HCT116 (cell line): Measurements from ENCODE around the gene ORM1. TPM values are rescaled to one million over a fixed set of nuclear protein-coding genes. Genes with fewer than 3 reads are reported as not detected.

ENCODE experiments used
- ATAC-seq: fragments of 200-7000 bp; cut with Tn5 transposase; 2 replicates; pipeline ENCODE4 v1.9.1; 2020; ENCODE audit warnings: mild to moderate bottlenecking, moderate library complexity
- BruUV-seq: library from RNA; stranded (reverse); fragments of 400-500 nt; replicated peaks from 2 replicates; lab custom pipeline; 2021; lab: Mats Ljungman, UMichigan
- CTCF ChIA-PET: fragments of 300-600 bp; sonication (Branson Sonifier 250); formaldehyde crosslinking; loops from one replicate; lab custom pipeline; 2021; ENCODE audit warnings: antibody characterized with exemption; lab: Charles Lee
- POLR2A ChIA-PET: fragments of 300-600, 350-600 bp; sonication (Branson Sonifier 250); formaldehyde crosslinking; loops from one replicate; lab custom pipeline; 2021; ENCODE audit warnings: antibody characterized with exemption; lab: Charles Lee
- RAD21 ChIA-PET, 2 experiments: fragments of 300-600 bp; sonication (Branson Sonifier 250); formaldehyde crosslinking; loops; one replicate each; lab custom pipeline; 2023; ENCODE audit warnings: low total read pairs in 2 of 2; ENCODE audit not compliant: uncharacterized antibody in 2 of 2, unreplicated experiment in 2 of 2, low non-redundant PET in 1 of 2; lab: Charles Lee
- DNase-seq: peaks from one replicate; pipeline ENCODE4 v3.0.0-alpha.2; 2010; ENCODE audit warnings: low read depth, low spot score
- H2AFZ ChIP-seq: fragments of 200-600 bp; shearing (Covaris generic), sonication (generic); 2 replicates; pipeline ENCODE4 v1.6.1; 2017; ENCODE audit warnings: low read depth, mixed run types, mixed read lengths, antibody characterized with exemption, low read length; ENCODE audit not compliant: poor library complexity, severe bottlenecking
- H3K27ac ChIP-seq: 2 replicates; pipeline ENCODE4 v1.5.1; 2012; ENCODE audit warnings: low read depth, low read length
- H3K27me3 ChIP-seq: fragments of 200-600 bp; sonication (generic); 2 replicates; pipeline ENCODE4 v1.6.1; 2016; ENCODE audit warnings: mixed run types, low read length, mixed read lengths; ENCODE audit not compliant: insufficient read depth
- H3K36me3 ChIP-seq, 2 experiments: fragments of 200-500 bp in 1 of 2; fragments of 200-600 bp in 1 of 2; sonication (Bioruptor generic) in 1 of 2; sonication (generic) in 1 of 2; 2 replicates each; pipeline versions ENCODE4 v1.5.1 to v1.6.1; 2014 to 2016; ENCODE audit warnings: low read length in 2 of 2, inconsistent platforms in 1 of 2, mixed read lengths in 1 of 2, mixed run types in 1 of 2; ENCODE audit not compliant: insufficient read depth in 2 of 2, control insufficient read depth in 1 of 2
- H3K4me1 ChIP-seq, 2 experiments: fragments of 200-600 bp in 1 of 2; sonication (generic) in 1 of 2; 2 replicates each; pipeline versions ENCODE4 v1.5.1 to v1.6.1; 2012 to 2017; ENCODE audit warnings: low read length in 2 of 2, inconsistent platforms in 1 of 2, mild to moderate bottlenecking in 1 of 2, mixed read lengths in 1 of 2, mixed run types in 1 of 2, moderate library complexity in 1 of 2; ENCODE audit not compliant: insufficient read depth in 2 of 2, control insufficient read depth in 1 of 2
- H3K4me2 ChIP-seq: fragments of 200-600 bp; sonication (generic); 2 replicates; pipeline ENCODE4 v1.6.1; 2017; ENCODE audit warnings: mixed run types, low read length, mixed read lengths
- H3K4me3 ChIP-seq, 2 experiments: fragments of 200-600 bp in 1 of 2; sonication (generic) in 1 of 2; replicated peaks in 1 of 2; 2 replicates each; pipeline ENCODE4 v1.5.1; 2011 to 2016; ENCODE audit warnings: low read length in 2 of 2, control low read depth in 1 of 2, low read depth in 1 of 2, mild to moderate bottlenecking in 1 of 2, mixed read lengths in 1 of 2, mixed run types in 1 of 2
- H3K79me2 ChIP-seq: fragments of 200-600 bp; sonication (generic); 2 replicates; pipeline ENCODE4 v1.6.1; 2017; ENCODE audit warnings: mild to moderate bottlenecking, mixed run types, low read length, moderate library complexity, mixed read lengths; ENCODE audit not compliant: insufficient read depth
- H3K9ac ChIP-seq: fragments of 200-600 bp; sonication (generic); 2 replicates; pipeline ENCODE4 v1.6.1; 2016; ENCODE audit warnings: low read length, mixed read lengths
- H3K9me2 ChIP-seq: fragments of 200-600 bp; sonication (generic), shearing (Covaris generic); 2 replicates; pipeline ENCODE4 v1.6.1; 2017; ENCODE audit warnings: mixed run types, mild to moderate bottlenecking, moderate library complexity; ENCODE audit not compliant: insufficient read depth
- H3K9me3 ChIP-seq, 2 experiments: fragments of 200-500 bp in 1 of 2; fragments of 200-600 bp in 1 of 2; sonication (Bioruptor generic) in 1 of 2; sonication (generic) in 1 of 2; 2 replicates each; pipeline ENCODE4 v1.6.1; 2014 to 2017; ENCODE audit warnings: low read length in 2 of 2, mixed read lengths in 2 of 2, inconsistent platforms in 1 of 2, low read depth in 1 of 2, mild to moderate bottlenecking in 1 of 2, mixed run types in 1 of 2, moderate library complexity in 1 of 2; ENCODE audit not compliant: control insufficient read depth in 1 of 2, insufficient read depth in 1 of 2
- H4K20me1 ChIP-seq: fragments of 200-600 bp; sonication (generic), shearing (Covaris generic); 2 replicates; pipeline ENCODE4 v1.6.1; 2017; ENCODE audit warnings: mixed run types, mild to moderate bottlenecking, moderate library complexity; ENCODE audit not compliant: insufficient read depth
- CEBPB ChIP-seq: IDR thresholded peaks from 2 replicates; pipeline ENCODE4 v1.6.1; 2012; ENCODE audit warnings: low read depth
- EGR1 ChIP-seq: IDR thresholded peaks from 2 replicates; pipeline ENCODE4 v1.6.1; 2012; ENCODE audit warnings: low read depth
- ELF1 ChIP-seq: IDR thresholded peaks from 2 replicates; pipeline ENCODE4 v1.6.1; 2012; ENCODE audit warnings: low read depth, borderline replicate concordance
- FOSL1 ChIP-seq: IDR thresholded peaks from 2 replicates; pipeline ENCODE4 v1.6.1; 2012; ENCODE audit warnings: low read depth
- JUND ChIP-seq: IDR thresholded peaks from 2 replicates; pipeline ENCODE4 v1.6.1; 2012
- POLR2A ChIP-seq: IDR thresholded peaks from 2 replicates; pipeline ENCODE4 v1.7.0; 2011; ENCODE audit warnings: borderline replicate concordance; ENCODE audit not compliant: insufficient read depth, insufficient read length; ENCODE audit errors: extremely low read depth
- POLR2AphosphoS5 ChIP-seq: IDR thresholded peaks from 2 replicates; pipeline ENCODE4 v1.6.1; 2011; ENCODE audit warnings: mild to moderate bottlenecking, low read depth, low read length, moderate library complexity
- RAD21 ChIP-seq: IDR thresholded peaks from 2 replicates; pipeline ENCODE4 v1.6.1; 2012; ENCODE audit warnings: low read depth, mild to moderate bottlenecking
- SIN3A ChIP-seq: IDR thresholded peaks from 2 replicates; pipeline ENCODE4 v1.6.1; 2012; ENCODE audit warnings: low read depth
- SP1 ChIP-seq: IDR thresholded peaks from 2 replicates; pipeline ENCODE4 v1.6.1; 2012; ENCODE audit warnings: low read depth
- SRF ChIP-seq: IDR thresholded peaks from 2 replicates; pipeline ENCODE4 v1.6.1; 2012; ENCODE audit warnings: low read depth
- TCF7L2 ChIP-seq: IDR thresholded peaks from 2 replicates; pipeline ENCODE4 v1.7.0; 2011; ENCODE audit warnings: borderline replicate concordance, inconsistent platforms; ENCODE audit not compliant: insufficient read depth, insufficient read length; ENCODE audit errors: extremely low read depth
- YY1 ChIP-seq: IDR thresholded peaks from 2 replicates; pipeline ENCODE4 v1.6.1; 2011; ENCODE audit warnings: low read length, low read depth, moderate library complexity, mild to moderate bottlenecking; ENCODE audit not compliant: insufficient replicate concordance; ENCODE audit errors: extremely low read depth
- ZBTB33 ChIP-seq: IDR thresholded peaks from 2 replicates; pipeline ENCODE4 v1.6.1; 2011; ENCODE audit warnings: mild to moderate bottlenecking, low read length, moderate library complexity; ENCODE audit not compliant: insufficient replicate concordance; ENCODE audit errors: extremely low read depth
- intact Hi-C: fragments of 100-400 bp; cut with micrococcal nuclease; formaldehyde crosslinking; loops from 2 replicates; pipeline ENCODE4 v1.10.0; 2022
- total RNA-seq: library from RNA; stranded (reverse); gene quantifications from one replicate; pipeline ENCODE4 v1.2.1, GENCODE V29; 2021; ENCODE audit not compliant: unreplicated experiment
- TF ChIP-seq, protein P1 (sequence below): IDR thresholded peaks from 2 replicates; pipeline ENCODE4 v1.6.1; 2012; ENCODE audit warnings: low read depth
- TF ChIP-seq, protein P2 (sequence below): IDR thresholded peaks from 2 replicates; pipeline ENCODE4 v1.6.1; 2012
- TF ChIP-seq, protein P3 (sequence below): IDR thresholded peaks from 2 replicates; pipeline ENCODE4 v1.6.1; 2012

The ORM1 gene
- total RNA-seq, 1 experiment from 2014 or later, result 5.6 TPM

- TF ChIP-seq ZBTB33 (no peak), POLR2AphosphoS5 (no peak), RAD21 (no peak)
Observed at GRCh38 chr9:114282104-114282485, 40.8 kb upstream of the ORM1 start (continued).

DNA sequence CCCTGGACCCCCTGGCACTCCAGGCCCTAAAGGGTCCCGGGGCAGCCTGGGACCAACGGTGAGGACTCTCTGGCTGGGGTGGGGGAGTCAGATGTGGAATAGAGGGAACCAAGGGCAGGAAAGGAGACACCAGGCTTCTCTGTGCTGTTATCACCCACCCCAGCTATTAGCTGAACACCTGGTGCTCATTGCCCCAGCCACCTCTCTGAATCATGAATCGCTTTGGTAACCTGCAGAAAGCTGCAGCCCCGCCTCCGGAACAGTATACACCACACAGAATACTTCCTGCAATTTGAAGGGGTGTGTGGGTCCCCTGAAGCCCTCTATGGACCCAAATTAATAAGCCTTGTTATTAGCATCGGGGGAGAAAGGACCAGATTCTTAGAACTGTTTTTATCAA, 40.4 kb upstream of the ORM1 start:
- H3K9me2 ChIP-seq, result no peaks in the 10 kb centered on the region
- ChIA-PET POLR2A (no interaction called here), CTCF (no interaction called here), RAD21 (no interaction called here)
- no peaks in the 10 kb centered on the region for H4K20me1 ChIP-seq
- DNase-seq, result no peak
- H3K9ac ChIP-seq, result no peak overlapping the region
- H3K4me2 ChIP-seq, result no peak overlapping the region
- H2AFZ ChIP-seq, result no peak overlapping the region
- no peaks in the 10 kb centered on the region for H3K79me2 ChIP-seq
- no peak for TF ChIP-seq POLR2AphosphoS5
- TF ChIP-seq TCF7L2, result no peak
- no peak for TF ChIP-seq SRF
- TF ChIP-seq CEBPB, result no peak
- TF ChIP-seq, protein P1, sequence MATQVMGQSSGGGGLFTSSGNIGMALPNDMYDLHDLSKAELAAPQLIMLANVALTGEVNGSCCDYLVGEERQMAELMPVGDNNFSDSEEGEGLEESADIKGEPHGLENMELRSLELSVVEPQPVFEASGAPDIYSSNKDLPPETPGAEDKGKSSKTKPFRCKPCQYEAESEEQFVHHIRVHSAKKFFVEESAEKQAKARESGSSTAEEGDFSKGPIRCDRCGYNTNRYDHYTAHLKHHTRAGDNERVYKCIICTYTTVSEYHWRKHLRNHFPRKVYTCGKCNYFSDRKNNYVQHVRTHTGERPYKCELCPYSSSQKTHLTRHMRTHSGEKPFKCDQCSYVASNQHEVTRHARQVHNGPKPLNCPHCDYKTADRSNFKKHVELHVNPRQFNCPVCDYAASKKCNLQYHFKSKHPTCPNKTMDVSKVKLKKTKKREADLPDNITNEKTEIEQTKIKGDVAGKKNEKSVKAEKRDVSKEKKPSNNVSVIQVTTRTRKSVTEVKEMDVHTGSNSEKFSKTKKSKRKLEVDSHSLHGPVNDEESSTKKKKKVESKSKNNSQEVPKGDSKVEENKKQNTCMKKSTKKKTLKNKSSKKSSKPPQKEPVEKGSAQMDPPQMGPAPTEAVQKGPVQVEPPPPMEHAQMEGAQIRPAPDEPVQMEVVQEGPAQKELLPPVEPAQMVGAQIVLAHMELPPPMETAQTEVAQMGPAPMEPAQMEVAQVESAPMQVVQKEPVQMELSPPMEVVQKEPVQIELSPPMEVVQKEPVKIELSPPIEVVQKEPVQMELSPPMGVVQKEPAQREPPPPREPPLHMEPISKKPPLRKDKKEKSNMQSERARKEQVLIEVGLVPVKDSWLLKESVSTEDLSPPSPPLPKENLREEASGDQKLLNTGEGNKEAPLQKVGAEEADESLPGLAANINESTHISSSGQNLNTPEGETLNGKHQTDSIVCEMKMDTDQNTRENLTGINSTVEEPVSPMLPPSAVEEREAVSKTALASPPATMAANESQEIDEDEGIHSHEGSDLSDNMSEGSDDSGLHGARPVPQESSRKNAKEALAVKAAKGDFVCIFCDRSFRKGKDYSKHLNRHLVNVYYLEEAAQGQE, result no peak
- TF ChIP-seq SIN3A, result no peak
- no peak for TF ChIP-seq ELF1
- TF ChIP-seq SP1, result no peak
- no peak for TF ChIP-seq FOSL1
- TF ChIP-seq ZBTB33, result no peak
- TF ChIP-seq, protein P2, sequence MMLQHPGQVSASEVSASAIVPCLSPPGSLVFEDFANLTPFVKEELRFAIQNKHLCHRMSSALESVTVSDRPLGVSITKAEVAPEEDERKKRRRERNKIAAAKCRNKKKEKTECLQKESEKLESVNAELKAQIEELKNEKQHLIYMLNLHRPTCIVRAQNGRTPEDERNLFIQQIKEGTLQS, result no peak
- no peak for TF ChIP-seq POLR2A
- no peak for TF ChIP-seq JUND
- TF ChIP-seq, protein P3, sequence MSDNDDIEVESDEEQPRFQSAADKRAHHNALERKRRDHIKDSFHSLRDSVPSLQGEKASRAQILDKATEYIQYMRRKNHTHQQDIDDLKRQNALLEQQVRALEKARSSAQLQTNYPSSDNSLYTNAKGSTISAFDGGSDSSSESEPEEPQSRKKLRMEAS, result no peak
- TF ChIP-seq YY1, result no peak
- TF ChIP-seq EGR1, result no peak
- intact Hi-C loops, result no loop called here
- H3K9me3 ChIP-seq, result no peaks in the 10 kb centered on the region
- no peaks in the 10 kb centered on the region for H3K36me3 ChIP-seq
- no peaks in the 10 kb centered on the region for H3K27me3 ChIP-seq
- H3K4me1 ChIP-seq, result peaks cover 17 to 25% of the 10 kb centered on the region in 2 experiments
- no TSS peak for BruUV-seq
- H3K27ac ChIP-seq, result no peak overlapping the region
- no peak overlapping the region for H3K4me3 ChIP-seq
- ATAC-seq, result no peak
